Myometrial cell (primary cell): ENCODE data around the gene TAGLN3. TPM values are rescaled to one million over a fixed set of nuclear protein-coding genes. Genes with fewer than 3 reads are reported as not detected.

Experiments used
- total RNA-seq: library from RNA; depleted of rRNA; stranded (reverse); fragments of >200 nt; gene quantifications from 2 replicates; pipeline ENCODE4 v1.2.3, GENCODE V29; 2015

The TAGLN3 gene
- total RNA-seq, result 2.7 and 5.5 TPM in 2 replicates

GRCh38 chr3:111998636-111999483, at the start of gene TAGLN3:
Gene TAGLN3, plus strand, starts transcription at chr3:111998922. Its CDS starts 501 bp downstream, at chr3:111999423.

GRCh38 chr3:111978583-111979433, 19.9 kb upstream of the TAGLN3 start, which contains the start of gene ABHD10:
Gene ABHD10, plus strand, starts transcription at chr3:111979026. Its CDS starts 36 bp downstream, at chr3:111979062.

GRCh38 chr3:112034436-112034835, 35.7 kb downstream of the TAGLN3 start, which contains the start of gene TMPRSS7:
Gene TMPRSS7, plus strand, starts transcription at chr3:112034736. Its CDS starts 110 bp downstream, at chr3:112034846.

Other genes with a start within 250 kb of the TAGLN3 start
- gene PHLDB2, start 139.7 kb upstream of the TAGLN3 start, total RNA-seq, result 26.2 and 33.0 TPM in 2 replicates
- 37.2 and 51.0 TPM in 2 replicates for gene ABHD10, start 19.9 kb upstream of the TAGLN3 start, total RNA-seq
- not detected in 2 replicates for gene TMPRSS7, start 35.8 kb downstream of the TAGLN3 start, total RNA-seq
- gene C3orf52, start 87.5 kb downstream of the TAGLN3 start, total RNA-seq, result 2.1 and 2.9 TPM in 2 replicates
- not detected in 2 replicates for gene GCSAM, start 134.3 kb downstream of the TAGLN3 start, total RNA-seq